HG02642 (cell line): Measurements from ENCODE around the gene LYSMD3.
A peak's percentile ranks its signal among the peaks of the same experiment; 100 is the strongest.

Source experiments
- ATAC-seq: cut with Tn5 transposase; IDR thresholded peaks from one replicate; pipeline ENCODE4 v1.9.1; 2021; ENCODE audit warnings: mild to moderate bottlenecking; ENCODE audit not compliant: unreplicated experiment, poor library complexity

LYSMD3 gene

GRCh38 chr5:90549223-90549622 lies 19.8 kb upstream of the LYSMD3 start:
- ATAC-seq, result no peak

DNA sequence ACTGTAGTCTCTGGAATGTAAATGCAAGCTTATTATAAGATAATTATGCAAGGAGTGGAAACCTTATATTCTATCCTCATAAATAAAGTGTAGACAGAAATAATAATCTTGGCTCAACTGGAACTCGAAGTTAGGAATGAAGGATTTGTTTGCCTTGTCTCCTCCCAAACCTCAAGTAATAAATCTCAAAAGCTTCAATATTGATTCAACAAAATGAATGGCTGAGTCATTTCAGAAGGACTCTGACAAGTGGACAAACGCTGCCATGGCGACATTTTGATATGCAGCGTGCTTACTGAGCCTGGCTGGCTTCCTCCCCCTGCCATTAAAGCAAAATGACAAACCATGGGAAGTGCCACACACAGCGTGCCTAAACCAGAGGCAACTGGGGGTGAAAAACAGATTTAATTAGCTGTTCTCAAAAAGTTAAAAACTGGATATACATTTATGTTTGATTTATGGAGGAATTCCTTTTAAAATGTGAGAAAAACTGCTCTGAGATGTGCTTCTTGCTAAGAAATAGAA lies 18.7 kb upstream of the LYSMD3 start:
- ATAC-seq, result no peak

DNA sequence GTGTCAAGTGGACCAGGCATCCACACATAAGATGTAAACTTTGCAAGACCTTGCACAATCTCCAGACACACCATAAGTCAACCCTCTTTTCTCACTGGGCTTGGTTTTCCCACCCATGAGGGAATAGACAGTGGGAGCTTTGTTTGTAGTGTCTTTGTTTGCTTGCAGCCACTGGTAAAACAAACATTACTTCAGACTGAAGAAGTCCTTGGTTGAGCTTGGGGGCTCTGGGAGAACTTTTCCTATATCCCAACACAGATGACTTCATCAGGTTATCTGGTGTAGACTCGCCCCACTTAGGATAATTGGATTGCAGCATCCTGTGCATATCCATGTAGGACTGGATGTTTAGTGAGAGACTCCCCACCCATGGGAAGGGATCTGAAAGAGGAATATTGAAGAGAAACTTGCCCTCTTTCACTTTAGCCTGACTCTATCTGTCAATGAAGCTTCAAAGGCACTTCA lies 17.7 kb upstream of the LYSMD3 start:
- ATAC-seq, result no peak

DNA sequence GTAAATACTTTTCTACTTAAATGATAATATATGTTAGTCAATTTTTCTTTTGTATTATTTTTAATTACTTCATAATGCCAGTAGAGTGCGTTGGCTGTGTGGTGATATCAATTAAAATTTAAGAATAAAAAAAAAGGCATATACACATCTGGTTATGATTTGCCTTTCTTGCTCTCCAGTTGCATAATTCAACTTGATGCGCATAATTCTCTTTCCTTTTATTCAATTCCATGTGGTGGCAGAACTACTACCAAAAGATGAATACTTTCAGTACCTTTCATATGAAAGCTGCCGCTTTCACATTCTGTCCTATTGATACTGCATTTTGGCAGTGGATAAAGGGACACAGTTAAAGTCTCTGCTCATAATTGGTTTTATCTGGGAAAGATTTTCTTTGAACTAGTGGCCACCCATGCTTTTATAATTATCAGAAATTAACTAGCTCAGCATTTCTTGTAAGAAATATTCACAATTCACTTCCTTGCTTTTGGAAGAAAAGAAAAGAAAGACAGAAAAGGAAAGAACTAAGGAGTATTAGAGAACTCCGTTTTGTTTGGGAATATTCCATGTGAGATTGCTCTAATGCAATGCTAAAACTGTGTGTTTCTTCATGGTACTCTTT lies 16.9 kb upstream of the LYSMD3 start:
- no peak for ATAC-seq

DNA sequence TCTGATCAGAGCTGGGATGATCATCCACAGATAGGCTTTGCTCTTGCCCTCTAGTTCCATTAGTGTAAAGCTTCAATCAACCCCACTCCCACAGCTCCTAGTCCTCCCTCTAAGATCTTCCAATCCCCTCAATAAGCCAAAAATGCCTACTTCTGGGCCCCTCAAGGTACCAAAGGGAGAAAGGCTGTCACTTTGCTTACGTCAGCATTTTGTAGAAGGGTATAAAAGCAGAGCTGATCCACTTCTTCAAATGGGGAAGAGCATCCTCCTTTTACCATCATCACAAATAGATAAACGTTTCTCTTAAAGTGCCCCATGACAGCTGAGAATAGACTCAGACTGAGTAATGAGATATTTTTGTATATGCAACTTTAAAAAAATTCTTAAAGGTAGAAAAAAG lies 16.1 kb upstream of the LYSMD3 start:
- ATAC-seq, result no peak

DNA sequence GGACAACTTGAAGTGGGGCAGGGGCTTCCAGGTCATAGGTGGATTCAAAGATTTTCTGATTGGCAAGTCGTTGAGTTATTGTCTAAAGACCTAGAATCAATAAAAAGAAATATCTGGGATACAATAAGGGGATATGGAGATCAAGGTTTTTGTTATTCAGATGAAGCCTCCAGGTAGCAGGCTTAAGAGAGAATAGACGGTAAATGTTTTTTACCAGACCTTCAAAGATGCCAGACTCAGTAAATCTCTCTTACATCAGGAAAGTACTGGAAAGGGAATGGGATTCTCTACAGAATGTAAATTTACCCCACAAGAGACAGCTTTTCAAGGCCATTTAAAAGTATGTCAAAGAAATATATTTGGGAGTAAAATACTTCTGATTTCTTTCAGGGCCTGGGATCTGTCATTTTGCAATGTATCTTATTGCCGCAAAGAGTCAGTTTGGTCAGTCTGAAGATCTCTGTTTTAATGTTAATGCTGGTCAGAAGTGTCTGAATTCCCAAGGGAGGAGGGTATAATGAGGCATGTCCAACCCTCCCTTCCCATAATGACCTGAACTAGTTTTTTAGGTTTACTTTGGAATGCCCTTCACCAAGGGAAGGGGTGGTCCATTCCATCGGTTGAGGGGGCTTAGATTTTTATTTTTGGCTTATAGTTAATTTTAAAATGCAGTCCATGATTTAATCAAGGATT lies 13.6 kb upstream of the LYSMD3 start:
- ATAC-seq, result no peak

DNA sequence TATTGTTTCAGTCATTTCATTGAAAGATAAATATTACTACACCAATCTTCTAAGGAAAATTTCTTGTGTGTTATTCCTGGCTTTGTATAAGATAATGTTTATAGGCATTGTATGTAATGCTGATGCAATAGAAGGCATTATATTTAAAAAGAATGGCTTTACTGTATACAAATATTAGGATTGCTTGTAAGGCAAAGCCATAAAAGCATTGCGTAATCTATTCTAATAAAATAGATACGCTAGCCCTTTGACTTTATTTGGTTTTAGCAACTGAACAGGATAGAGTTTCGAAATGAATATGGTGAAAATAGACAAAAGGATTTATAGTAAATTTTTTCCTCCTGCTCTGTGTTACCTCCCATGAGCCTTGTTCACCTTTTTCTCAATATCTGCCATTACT lies 5.5 kb upstream of the LYSMD3 start:
- no peak for ATAC-seq

DNA sequence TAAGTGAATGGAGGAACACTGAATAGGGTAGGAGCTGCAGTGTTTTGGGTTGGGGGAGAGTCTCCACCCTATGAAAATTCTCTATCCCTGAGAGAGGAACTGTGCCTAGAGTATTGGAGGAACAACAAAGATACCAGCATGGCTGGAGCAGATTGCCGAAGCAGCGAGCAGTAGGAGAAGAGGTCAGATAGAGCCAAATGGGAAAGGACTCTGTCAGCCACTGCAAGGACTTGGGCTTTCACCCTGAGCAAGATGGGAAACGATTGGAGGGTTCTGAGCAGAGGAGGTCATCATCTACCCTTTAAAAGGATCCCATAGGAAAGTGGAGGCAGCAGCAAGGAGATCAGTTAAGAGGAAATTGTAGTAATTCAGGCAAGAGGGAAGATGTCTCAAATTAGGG lies 4.4 kb upstream of the LYSMD3 start:
- no peak for ATAC-seq

GRCh38 chr5:90530736-90531487 lies 1.5 kb upstream of the LYSMD3 start:
- no peak for ATAC-seq

DNA sequence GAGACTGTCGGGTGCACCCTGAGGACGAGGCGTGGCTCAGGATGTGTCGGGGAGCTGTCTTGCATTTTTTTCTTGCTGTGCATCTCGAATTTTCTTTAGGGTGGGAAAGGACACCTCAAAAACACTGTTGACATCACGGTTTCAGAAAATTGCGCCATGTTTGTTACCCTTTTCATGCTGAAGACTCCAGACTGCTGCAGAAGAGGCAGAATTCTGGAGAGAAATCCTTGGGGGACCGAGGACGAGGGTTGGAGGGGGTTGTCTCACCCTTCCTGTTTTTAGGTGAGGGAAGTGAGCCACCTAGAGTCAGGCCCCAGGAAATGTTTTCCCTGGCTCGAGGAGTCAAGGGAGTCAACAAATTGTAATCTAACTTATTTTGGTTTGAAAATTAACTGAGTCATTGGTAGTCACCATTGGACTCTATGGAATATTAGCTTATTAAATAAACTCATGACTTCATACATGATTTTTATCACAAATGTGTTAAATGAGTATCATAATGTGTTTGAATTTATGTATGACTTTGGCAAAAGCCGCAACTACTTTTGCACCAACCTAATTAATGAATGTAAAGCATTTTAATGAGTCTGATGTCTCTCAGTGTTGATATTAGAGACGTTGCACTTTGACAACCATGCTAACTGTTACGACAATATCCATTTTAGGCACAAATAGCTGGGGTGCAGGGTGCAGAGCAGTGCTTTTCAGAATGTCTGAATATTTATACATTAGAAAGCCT lies 724 bp upstream of the LYSMD3 start:
- peak; percentile 52 for ATAC-seq

GRCh38 chr5:90528601-90529193 lies 687 bp downstream of the LYSMD3 start:
- ATAC-seq, result peak; percentile 1

- no peak for ATAC-seq
Observed at GRCh38 chr5:90519081-90519480, 10.3 kb downstream of the LYSMD3 start.

GRCh38 chr5:90518661-90519060 lies 10.7 kb downstream of the LYSMD3 start:
- no peak for ATAC-seq

DNA sequence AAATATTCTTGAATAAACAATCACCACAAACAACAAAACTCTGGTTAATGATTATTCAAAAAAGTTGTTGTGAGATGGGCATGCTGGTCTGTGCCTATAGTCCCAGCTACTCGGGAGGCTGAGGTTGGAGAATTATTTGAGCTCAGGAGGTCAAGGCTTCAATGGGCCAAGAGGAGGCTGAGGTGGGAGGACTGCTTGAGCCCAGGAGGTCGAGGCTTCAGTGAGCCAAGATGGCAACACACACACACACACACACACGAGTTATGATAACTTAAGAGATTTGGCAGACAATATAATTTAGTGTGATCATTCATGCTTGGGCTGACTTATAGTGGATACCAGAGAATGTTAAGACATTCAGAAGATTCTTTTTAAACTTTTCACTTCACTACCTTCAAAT lies 14.9 kb downstream of the LYSMD3 start:
- ATAC-seq, result no peak

- ATAC-seq, result no peak
Observed at GRCh38 chr5:90510438-90510837, 18.9 kb downstream of the LYSMD3 start.

DNA sequence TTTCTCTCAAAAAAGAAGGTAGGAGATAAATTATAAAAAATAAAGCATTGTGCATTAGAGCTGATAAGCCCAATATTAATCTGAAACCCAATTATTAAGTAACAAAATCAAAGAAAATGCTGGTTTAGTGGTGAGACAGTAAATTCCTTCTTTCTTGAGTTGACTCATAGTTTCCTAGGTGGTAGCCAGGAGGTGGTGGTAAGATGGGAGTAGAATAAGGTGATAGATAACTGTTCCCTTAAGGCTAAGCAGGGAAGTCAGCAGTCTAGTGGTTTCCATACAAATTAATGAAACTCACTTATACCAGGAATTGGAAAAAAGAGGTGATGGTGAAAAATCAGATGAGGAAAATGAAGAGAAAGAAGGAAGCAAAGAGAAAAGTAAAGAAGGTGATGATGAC lies 23.2 kb downstream of the LYSMD3 start:
- ATAC-seq, result no peak

GRCh38 chr5:90504743-90505142 lies 24.6 kb downstream of the LYSMD3 start:
- no peak for ATAC-seq

DNA sequence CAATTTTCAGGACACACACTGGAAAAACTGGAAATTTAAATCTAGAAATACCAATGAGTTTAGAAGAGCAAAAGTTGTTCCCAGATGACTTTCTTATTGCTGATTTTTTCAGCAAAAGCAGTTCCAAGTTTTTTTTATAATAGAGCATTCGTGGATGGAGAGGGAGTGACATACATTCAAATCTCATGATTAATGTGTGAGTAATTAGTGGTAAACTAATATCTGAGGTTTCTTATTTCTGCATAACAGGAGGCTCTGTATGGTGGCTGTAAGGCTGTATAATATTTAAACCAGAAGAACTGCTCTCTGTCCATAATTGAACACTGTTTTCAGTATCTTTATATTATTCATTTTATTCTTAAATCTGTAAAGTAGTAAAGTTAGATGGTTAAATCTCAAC lies 25.8 kb downstream of the LYSMD3 start:
- ATAC-seq, result no peak

DNA sequence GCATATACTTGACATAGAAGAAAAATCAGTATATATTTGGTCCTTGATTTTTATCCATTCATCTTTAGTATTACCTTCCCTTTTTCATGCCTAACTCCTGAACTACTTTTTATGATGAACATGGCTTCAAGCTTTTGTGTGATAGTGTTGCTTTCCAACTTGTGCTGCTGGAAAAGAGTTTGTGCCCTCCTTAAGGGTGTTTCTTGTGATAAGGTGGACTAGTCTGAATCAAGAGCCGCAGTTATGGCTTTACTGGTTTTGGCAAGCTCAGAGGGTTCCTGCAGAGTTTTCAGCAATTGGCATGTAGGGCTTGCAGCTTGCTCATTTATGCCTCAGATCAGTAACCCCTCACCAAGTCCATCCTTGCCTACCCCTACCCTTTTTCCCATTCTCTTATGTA lies 34.2 kb downstream of the LYSMD3 start:
- ATAC-seq, result no peak

DNA sequence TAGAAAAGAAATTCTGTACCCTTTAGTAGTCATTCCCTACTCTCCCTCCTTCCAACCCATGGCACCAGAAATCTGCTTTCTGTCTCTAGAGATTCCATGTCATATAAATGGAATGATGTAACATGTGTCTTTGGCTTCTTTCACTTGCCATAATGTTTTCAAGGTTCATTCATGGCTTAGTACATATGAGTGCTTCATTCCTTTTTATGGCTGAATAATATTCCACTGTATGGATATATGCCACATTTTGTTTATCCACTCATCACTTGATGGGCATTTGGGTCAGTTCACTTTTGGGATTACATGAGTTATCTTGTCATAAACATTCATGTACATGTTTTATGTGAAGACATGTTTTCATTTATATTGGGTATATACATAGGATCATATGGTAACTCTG lies 35.3 kb downstream of the LYSMD3 start:
- no peak for ATAC-seq
